DMS79 treated with DMSO at 0.1 percent for 48 hours (cell line): ENCODE results near the gene UBE2Q1.

ENCODE experiments used
- DNase-seq: peaks from one replicate; lab custom pipeline; 2025; lab: John Stamatoyannopoulos, UW

UBE2Q1 gene

DNA sequence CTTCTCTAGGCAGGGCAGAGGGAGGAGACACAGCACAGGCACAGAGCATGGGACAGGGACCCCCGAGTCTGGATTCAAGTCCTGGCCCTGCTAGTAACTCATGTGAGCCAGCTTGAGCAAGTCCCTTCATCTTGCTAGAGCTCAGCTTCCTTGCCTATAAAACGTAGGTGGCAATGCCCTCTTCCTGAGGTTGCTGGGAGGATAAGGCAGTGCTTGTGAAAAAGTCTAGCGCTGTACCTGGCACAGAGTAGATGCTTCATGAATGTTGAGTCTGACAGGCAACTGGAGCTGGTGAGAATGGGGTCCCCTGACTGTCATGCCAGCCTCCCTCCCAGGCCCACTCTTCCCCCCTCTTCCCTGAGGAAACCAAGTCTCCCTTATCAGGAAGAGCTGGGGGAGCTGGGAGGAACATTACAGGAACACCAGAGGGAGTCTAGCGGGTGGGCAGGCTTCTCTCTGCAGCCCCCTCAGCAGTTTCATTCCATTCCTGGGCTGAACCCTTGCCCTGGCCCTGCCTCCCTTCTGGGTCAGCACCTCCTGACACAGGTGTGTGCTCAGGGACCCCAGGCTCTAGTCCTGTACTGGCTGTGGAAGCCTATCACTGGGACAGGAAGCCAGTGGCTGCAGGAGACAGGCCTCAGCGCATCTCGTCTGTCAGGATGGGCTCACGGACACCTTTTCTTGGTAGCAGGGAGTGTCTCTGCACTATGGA is 19.0 kb upstream of the UBE2Q1 start:
- no peak for DNase-seq

DNA sequence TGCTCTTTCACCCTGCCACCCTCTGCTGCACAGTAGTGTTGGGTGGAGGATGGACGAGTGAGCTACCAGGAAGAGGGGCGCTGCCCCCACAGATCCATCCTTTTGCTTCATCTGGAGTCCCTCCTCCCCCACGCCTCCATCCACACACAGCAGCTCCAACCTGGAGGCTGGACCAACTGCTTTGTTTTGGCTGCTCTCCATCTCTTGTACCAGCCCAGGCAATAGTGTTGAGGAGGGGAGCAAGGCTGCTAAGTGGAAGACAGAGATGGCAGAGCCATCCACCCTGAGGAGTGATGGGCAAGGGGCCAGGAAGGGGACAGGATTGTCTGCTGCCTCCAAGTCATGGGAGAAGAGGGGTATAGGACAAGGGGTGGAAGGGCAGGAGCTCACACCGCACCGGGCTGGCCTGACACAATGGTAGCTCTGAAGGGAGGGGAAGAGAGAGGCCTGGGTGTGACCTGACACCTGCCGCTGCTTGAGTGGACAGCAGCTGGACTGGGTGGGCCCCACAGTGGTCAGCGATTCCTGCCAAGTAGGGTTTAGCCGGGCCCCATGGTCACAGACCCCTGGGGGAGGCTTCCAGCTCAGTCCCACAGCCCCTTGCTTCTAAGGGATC is 17.6 kb upstream of the UBE2Q1 start:
- no peak for DNase-seq

DNA sequence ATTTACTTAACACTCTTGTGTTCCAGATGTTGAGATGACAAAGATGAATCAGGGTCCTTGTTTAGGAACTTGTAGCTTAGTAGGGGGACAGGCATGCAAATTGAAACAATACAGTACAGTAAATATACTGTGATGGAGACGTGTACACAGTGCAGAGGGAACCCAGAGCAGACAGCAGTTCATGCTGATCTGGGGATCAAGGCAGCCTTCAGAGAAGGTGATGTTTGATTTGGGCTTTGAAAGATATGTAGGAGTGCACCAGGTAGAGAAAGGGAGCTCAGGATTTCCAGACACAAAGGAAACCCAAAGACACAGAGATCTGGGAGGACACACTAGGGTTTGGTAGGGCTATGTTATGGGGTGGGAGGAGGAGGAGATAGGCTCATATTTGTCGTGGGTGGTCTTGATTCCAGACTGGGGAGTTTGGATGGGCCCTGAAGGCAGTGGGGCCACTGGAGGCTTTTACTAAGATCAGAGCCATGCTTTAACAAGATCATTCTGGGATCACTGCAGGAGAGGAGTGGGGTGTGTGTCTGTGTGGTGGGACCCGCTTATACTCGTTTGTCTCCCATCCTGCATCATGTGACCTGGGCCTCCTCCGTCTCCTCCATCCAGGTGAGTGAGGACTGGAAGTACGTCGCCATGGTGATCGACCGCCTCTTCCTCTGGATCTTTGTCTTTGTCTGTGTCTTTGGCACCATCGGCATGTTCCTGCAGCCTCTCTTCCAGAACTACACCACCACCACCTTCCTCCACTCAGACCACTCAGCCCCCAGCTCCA is 16.9 kb upstream of the UBE2Q1 start:
- DNase-seq, result no peak

DNA sequence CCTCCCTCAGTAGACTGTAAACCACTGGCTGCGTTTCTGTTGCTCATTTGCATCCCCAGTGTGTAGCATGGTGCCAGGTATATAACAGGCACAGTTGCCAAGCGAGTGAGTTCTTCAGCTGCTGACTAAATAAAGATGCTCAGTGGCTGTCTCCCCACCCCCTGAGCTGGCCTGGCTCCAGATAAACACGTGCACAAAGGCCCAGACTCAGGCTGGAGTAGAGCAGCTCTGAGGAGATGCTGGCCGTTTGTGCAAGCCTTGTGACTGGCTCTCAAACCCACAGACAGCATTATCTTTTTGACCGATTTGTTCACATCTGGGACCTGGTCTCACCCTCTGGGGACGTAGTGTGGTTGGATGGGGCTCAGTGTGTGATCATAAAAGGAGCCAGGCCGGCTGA is 16.3 kb upstream of the UBE2Q1 start:
- DNase-seq, result peak; percentile 42

DNA sequence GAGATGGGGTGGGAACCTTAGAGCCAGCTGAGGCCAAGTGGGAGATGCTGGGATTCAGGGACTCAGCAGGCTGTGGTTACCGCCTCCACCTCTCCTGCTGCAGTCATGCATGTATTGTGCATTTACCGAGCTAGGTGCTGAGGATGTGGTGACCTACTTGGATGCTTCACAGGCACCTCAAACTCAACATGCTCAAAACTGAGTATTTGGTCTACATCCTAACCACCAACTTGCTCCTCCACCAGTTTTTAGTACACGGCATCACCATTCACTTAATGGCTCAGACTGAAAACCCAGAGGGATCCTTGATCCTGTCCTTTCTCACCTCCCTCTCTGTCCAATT is 14.7 kb upstream of the UBE2Q1 start:
- peak; percentile 39 for DNase-seq

DNA sequence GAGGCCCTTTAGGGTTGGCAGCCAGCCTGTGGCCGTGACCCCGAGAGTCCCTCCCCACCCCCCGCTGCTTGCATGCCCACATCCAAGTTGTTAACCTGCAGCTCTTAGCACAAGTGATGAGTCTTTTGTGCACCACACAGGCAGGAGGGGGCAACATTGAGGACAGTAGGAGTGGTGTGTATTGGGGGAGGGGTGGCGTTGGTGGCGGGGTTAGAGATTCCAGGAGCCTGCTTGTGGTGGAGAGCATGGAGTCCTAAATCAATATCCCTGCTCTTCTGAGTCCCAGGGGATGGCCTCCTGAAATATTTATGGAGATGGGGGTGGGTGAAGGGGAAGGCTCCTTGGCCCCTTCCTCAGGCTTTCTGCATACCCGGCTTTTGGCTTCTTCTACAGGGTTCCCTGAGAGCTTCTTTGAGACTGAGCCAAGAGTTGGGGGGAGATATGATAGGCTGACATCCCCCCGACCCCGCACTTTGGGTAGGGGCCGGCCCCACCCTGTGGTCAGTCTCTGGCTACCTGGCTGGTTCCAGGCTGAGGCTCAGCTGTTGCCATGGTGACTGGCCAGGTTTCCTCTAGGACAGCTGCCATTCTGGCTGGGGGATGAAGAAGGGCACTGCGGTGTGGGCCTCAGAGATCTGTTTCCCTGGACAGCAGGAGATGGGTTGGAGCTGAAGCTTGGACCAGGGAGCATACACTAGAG is 14.2 kb upstream of the UBE2Q1 start:
- peak; percentile 16 for DNase-seq

DNA sequence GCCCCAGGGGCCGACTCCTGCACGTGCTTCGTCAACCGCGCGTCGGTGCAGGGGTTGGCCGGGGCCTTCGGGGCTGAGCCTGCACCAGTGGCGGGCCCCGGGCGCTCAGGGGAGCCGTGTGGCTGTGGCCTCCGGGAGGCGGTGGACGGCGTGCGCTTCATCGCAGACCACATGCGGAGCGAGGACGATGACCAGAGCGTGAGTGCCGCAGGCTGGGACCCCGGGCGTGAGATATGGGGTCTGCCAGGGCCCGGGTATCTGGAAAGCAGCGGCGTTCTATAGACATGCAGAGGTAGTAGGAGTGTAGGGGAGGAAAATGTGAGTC is 13.5 kb upstream of the UBE2Q1 start:
- no peak for DNase-seq

DNA sequence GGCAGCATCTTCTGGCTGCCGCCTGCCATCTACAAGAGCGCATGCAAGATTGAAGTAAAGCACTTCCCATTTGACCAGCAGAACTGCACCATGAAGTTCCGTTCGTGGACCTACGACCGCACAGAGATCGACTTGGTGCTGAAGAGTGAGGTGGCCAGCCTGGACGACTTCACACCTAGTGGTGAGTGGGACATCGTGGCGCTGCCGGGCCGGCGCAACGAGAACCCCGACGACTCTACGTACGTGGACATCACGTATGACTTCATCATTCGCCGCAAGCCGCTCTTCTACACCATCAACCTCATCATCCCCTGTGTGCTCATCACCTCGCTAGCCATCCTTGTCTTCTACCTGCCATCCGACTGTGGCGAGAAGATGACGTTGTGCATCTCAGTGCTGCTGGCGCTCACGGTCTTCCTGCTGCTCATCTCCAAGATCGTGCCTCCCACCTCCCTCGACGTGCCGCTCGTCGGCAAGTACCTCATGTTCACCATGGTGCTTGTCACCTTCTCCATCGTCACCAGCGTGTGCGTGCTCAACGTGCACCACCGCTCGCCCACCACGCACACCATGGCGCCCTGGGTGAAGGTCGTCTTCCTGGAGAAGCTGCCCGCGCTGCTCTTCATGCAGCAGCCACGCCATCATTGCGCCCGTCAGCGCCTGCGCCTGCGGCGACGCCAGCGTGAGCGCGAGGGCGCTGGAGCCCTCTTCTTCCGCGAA is 12.9 kb upstream of the UBE2Q1 start:
- DNase-seq, result no peak

DNA sequence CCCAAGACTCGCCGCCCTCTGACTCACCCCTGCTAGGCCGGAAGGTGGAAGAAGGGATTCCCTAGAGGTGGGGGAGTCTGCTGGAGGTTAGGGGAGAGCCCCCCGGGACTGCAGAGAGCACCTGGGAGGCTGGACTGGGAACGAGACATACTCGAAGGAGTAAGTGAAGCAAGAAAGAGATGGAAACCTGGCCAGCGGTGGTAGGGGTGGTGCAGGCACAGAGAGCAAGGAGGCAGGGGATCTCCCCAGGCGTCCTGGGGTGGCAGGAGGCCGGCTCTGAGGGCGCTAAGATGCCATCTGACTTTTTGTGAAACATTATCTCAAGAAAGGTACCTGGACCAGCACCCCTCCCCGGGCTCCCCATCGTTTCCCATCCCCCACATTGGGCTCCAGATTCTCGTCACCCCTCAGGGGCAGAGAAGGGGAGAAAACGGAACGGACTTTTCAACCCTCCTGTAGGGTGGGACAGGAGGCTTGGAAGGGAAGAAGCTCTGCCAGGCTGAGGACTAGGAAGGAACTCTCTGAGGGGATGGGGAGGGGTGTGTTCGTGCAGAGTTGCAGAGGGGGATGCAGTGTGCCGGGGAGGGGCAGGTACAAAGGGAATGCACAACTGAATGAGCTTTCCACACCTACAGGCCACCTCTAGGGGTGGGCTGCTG is 9.8 kb upstream of the UBE2Q1 start:
- no peak for DNase-seq

DNA sequence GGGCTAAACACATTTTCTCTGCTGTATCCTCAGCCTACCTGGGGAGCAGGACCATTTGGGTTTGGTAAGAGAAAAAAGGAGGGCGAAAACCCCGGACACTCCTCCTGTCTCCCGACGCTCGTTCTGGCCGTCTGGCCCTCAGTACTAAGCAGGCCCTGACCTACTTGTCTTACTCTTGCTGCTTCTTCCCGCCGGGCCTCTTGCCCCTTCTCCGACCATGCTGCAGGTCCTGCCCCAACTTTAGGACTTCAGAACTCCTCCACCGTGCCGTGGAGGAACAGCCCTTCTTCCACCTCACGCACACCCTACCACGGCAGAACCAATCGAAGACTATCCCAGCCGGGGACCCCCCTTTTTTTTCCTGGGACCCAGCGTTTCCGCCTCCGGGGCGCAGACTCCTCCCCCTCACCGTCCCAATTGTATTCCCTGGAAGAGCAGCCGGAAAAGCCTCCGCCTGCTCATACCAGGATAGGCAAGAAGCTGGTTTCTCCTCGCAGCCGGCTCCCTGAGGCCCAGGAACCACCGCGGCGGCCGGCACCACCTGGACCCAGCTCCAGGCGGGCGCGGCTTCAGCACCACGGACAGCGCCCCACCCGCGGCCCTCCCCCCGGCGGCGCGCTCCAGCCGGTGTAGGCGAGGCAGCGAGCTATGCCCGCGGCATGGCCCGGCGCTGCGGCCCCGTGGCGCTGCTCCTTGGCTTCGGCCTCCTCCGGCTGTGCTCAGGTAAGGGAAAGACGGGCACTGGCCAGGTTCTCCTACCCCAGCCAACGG is 9.1 kb upstream of the UBE2Q1 start, which contains the start of gene CHRNB2:
CHRNB2 (plus strand) TSS at position 393 of the 771 bp plus-strand sequence; CDS start at position 660, 267 bp downstream.
- DNase-seq, result peak; percentile 88

DNA sequence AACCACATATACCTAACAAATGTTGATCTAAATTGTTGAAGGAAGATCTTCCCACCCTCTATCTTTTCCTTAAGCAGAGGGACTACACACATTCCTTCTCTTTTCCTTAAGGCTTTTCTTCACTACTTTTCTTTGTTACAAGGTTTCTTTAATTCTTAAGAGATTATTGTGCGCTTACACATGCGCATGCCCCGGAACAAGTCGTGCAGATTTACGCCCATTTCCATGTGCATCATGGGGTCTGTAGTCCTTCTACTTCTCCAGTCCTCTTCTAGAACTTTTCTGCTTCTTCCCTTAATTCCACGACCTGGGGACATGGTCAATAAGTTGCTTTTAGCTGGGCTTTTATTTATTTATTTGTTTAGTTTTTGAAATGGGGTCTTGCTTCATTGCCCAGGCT is 7.4 kb upstream of the UBE2Q1 start:
- no peak for DNase-seq

DNA sequence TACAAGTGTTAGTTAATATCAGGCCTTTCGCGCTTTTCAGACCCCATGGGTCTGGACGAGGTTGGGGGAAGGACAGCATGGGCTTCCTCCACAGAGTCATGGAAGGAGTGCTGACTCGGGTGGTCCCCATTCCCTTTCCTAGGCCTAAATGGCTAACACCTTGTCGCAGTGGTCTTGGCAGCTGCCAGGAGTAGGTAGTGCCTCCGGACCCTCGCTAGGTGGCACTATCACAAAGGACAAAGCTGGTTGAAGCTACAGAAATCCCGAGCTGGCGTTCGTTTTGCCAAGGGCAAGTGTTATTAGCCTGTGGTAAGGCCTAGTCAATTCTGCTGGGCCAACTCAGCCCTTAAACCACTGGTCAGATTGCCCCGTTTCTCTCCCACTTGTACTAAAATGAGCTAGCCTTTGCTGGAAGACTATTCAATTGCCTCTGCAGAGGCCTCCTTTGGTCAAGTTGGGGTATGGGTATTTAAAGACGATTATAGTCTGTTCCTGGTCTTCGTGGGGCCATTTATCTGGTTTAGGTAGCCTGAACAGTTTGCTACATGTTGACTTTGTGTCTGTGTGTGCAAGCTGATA is 1.1 kb upstream of the UBE2Q1 start:
- DNase-seq, result peak; percentile 89

DNA sequence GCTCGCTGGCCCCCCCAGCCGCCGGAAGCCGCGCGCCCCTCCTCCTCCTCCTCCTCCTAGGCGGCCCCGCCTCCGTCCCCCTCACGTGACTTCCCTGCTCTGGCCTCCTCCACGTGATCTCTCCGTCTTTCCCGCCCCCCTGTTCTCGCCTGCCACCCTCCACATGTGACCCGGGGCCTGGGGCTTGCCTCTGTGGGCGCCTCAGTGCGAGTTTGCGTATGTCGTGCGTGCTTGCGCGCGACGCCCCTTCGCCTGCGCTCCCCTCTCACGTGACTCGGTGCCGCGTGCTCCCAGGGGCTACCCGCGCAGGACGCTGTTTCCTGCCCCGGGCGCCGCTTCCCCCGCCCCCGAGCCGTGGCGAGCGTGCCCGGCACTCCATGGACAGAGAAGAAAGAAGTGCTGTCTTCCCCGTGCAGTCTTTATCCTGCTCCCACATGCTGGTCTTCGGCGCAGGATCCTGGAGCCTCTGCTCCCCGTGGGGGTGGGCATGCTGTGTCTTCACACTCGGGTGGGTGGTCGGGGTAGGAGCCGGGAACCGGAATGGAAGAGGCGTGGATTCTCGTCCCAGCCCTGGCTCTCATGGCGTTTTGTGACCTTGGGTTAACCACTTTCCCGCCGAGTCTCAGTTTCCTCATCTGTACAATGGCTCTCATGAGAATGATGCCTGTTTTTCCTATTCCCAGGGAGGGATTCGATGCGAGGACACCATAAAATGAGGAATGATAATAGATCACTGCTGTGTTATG is 431 bp upstream of the UBE2Q1 start:
- DNase-seq, result peak; percentile 98

DNA sequence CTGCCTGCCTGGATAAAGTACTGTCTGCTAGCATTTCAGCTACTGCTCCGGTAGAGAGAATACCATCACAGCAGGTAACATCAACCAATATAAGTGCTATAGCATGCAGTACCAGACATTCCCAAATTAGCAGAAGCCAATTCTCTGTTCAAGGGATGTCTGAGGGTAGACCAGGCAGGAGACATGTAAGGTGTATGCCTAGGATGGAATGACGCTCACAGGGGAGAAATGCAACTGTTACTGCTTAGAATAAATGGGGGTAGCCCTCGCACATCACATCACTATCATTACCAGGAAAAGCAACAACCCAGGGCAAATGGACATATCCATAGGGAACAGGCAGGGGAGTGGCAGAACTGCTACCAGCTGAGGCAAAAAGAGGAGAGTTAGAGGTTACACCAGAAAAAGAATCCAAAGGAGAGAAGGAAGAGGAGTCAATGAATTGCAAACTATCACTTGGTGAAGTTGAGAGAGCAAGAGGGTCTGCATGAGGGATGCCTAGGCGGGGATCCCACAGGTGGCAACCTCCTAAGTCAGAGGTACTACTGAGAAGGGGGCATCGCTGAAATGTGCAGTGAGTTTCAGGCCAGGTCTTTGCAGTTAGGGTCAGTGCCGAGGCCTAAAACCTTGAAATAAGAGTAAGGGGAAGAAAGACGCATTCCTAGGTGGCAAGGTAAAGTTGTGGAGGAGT is 1.1 kb downstream of the UBE2Q1 start:
- no peak for DNase-seq

DNA sequence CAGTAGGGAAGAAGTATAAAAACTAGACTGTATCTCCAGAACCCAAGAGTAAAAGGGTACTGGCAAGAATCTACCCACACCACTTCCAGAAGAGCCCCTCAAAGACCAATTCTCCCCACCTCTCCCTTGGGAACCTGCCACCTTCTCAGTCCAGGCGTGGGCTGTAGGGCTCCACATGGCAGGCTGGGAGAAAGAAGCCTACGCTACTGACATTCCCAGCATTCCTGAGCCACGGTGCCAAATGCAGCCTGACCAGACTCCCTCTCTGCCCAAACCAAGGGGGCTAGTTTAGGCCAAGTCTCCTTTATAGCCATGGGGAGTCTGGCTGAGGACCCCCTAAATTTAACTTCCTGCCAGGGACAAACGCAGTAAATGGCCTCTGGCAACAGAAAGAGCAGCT is 2.0 kb downstream of the UBE2Q1 start:
- no peak for DNase-seq

DNA sequence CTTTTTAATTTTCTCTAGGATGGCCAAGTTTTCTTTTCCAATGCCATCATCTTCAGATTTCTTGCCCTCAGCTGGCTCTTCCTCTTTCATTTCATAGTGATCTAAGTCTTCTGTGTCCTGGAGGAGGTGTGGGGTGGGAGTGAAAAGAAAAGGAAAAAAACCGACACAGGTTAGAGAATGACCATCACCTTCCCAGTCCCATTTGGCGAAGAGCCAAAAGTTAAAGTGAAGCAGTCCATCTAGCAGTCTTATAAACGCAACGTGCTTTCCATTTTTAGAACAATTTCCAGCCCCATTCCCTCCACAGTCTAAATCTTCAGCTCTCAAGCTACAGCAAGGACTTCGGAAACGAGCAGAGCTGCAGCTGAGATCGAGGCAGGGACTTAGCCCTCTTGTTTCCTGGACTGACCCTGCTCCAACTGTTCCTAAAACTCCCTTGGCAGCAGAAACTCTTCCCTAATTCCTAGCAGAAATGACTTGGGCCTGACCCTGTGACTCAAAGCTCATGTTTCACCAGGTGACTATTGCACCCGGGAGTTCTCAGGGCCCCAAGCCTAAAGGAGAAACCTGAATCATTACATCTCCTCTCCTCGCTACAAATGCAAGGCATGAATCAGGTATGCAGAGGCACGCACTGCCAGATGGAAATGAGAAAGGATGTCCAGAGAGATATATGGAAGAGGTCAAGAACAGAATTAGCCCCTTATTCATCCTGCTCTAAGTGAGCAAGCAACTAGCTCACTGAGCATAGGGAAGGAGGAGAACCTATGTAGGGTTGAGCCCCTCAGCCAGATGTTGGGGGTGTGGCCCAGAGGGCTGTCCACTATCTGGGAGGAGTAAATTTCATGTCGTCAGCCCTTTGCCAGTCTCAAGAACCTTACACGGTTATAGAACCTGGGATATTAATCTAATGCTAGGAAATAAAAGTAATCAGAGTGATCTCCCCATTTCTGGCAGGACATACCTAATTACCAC is 5.1 kb downstream of the UBE2Q1 start:
- DNase-seq, result no peak

DNA sequence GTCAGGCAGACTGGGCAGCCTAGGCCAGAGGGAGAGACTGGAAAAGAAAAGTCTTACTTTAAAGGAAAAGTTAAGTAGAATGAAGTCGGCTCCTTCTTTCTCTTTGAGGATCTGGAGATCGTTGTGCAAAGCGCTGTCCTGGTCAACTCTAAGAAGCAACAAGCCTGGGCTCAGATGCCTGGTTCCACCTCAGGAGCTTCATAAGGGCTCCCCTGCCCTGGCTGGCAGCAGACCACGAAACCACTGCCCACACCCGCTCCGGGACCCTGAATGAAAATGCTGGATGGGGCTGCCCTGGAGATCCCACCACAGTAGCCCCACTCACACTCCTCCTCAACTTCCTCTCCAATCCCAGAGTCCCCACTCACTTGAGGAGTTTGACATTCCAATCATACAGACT is 6.4 kb downstream of the UBE2Q1 start:
- DNase-seq, result no peak

DNA sequence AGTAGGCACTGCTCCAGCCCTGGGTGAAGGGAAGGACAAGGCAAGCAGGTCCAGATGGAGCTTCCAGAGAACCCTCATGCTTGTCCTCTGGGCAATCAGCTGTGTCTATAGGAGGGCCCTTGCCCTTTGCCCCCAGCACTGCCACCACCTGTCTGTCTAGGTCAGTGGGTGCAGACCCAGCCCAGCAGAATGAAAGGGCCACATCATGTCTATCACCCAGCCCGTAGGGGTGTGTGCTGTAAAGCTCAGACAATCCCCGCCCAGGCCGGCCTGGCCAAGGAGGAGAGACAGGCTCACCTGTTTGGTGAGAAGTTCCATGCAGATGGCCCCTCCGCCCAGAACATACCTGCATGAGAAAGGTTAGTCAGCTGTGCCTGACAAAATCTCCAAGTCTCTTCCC is 7.0 kb downstream of the UBE2Q1 start:
- no peak for DNase-seq
